GM18499 (cell line): ENCODE results near the gene ALKBH2.

ENCODE experiments used
- ATAC-seq: cut with Tn5 transposase; IDR thresholded peaks from one replicate; pipeline ENCODE4 v1.9.1; 2021; ENCODE audit warnings: moderate number of reproducible peaks; ENCODE audit not compliant: insufficient read depth, unreplicated experiment

ALKBH2 gene

GRCh38 chr12:109115404-109115757 is 22.1 kb upstream of the ALKBH2 start:
- ATAC-seq = no peak

- no peak for ATAC-seq
Measured at GRCh38 chr12:109114644-109115043, 21.4 kb upstream of the ALKBH2 start.

GRCh38 chr12:109113661-109114321 is 20.5 kb upstream of the ALKBH2 start:
- ATAC-seq = no peak

GRCh38 chr12:109112720-109113465 is 19.6 kb upstream of the ALKBH2 start:
- ATAC-seq = no peak

- no peak for ATAC-seq
Measured at GRCh38 chr12:109110988-109111495, 17.8 kb upstream of the ALKBH2 start.

GRCh38 chr12:109109746-109110350 is 16.6 kb upstream of the ALKBH2 start:
- no peak for ATAC-seq

- no peak for ATAC-seq
Measured at GRCh38 chr12:109105176-109105575, 11.9 kb upstream of the ALKBH2 start.

GRCh38 chr12:109102491-109102890 is 9.2 kb upstream of the ALKBH2 start:
- ATAC-seq = no peak

- no peak for ATAC-seq
Measured at GRCh38 chr12:109100741-109101140, 7.5 kb upstream of the ALKBH2 start.

GRCh38 chr12:109099431-109100020 is 6.3 kb upstream of the ALKBH2 start:
- no peak for ATAC-seq

GRCh38 chr12:109098651-109099050 is 5.4 kb upstream of the ALKBH2 start:
- no peak for ATAC-seq

GRCh38 chr12:109098183-109098604 is 4.9 kb upstream of the ALKBH2 start:
- ATAC-seq = no peak

- ATAC-seq = no peak
Measured at GRCh38 chr12:109097435-109098182, 4.3 kb upstream of the ALKBH2 start, which contains the start of gene UNG. UNG (plus strand) TSS chr12:109097597; CDS start chr12:109097680, 83 bp downstream.

GRCh38 chr12:109097140-109097434 is 3.8 kb upstream of the ALKBH2 start:
- ATAC-seq = no peak

- ATAC-seq = no peak
Measured at GRCh38 chr12:109092497-109093021, 713 bp downstream of the ALKBH2 start.

GRCh38 chr12:109089683-109090082 is 3.6 kb downstream of the ALKBH2 start:
- ATAC-seq = no peak

GRCh38 chr12:109088818-109089217 is 4.5 kb downstream of the ALKBH2 start:
- ATAC-seq = no peak

- no peak for ATAC-seq
Measured at GRCh38 chr12:109087250-109087649, 6.0 kb downstream of the ALKBH2 start.

GRCh38 chr12:109085590-109085989 is 7.7 kb downstream of the ALKBH2 start:
- no peak for ATAC-seq

- no peak for ATAC-seq
Measured at GRCh38 chr12:109084425-109084824, 8.8 kb downstream of the ALKBH2 start.
